Aorta (tissue), 5 donors: ENCODE measurements around the gene TRIM58. TPM values are rescaled to one million over a fixed set of nuclear protein-coding genes. Genes with fewer than 3 reads are reported as not detected.

Experiments used
- ATAC-seq: fragments of 200-7000 bp; cut with Tn5 transposase; one replicate; pipeline ENCODE4 v1.9.1; 2022; ENCODE audit warnings: moderate library complexity; ENCODE audit not compliant: low FRiP score
- DNase-seq, 2 donors: peaks; one replicate each; pipeline ENCODE4 v3.0.0-alpha.2; 2020
- H3K27ac ChIP-seq, 2 donors: one replicate each; pipeline ENCODE4 v1.5.1; 2013; ENCODE audit warnings: low read length in 2 of 2, mild to moderate bottlenecking in 2 of 2, moderate library complexity in 2 of 2, control low read depth in 1 of 2, inconsistent platforms in 1 of 2, low read depth in 1 of 2
- H3K27me3 ChIP-seq, 2 donors: one replicate each; pipeline ENCODE4 v1.6.1; 2013; ENCODE audit warnings: control low read depth in 1 of 2, low read length in 1 of 2, mild to moderate bottlenecking in 1 of 2, moderate library complexity in 1 of 2; ENCODE audit not compliant: insufficient read depth in 2 of 2, control insufficient read depth in 1 of 2
- H3K36me3 ChIP-seq, 2 donors: one replicate each; pipeline ENCODE4 v1.6.1; 2013; ENCODE audit warnings: control low read depth in 1 of 2, low read length in 1 of 2, mild to moderate bottlenecking in 1 of 2; ENCODE audit not compliant: insufficient read depth in 2 of 2, control insufficient read depth in 1 of 2
- H3K4me1 ChIP-seq, 2 donors: one replicate each; pipeline ENCODE4 v1.6.1; 2013; ENCODE audit warnings: low read length in 2 of 2, control low read depth in 1 of 2, mild to moderate bottlenecking in 1 of 2, moderate library complexity in 1 of 2; ENCODE audit not compliant: insufficient read depth in 2 of 2, control insufficient read depth in 1 of 2
- H3K4me3 ChIP-seq, 2 donors: one replicate each; pipeline ENCODE4 v1.5.1; 2013; ENCODE audit warnings: low read length in 2 of 2, control low read depth in 1 of 2, mild to moderate bottlenecking in 1 of 2
- H3K9me3 ChIP-seq: one replicate; pipeline ENCODE4 v1.6.1; 2013; ENCODE audit warnings: mild to moderate bottlenecking, low read length; ENCODE audit not compliant: control insufficient read depth
- WGBS, 2 donors: extraction: QIAGEN DNeasy Blood & Tissue Kit; methylation state at CpG; one replicate each; pipeline ENCODE4 v1.1.7; 2013; 5-methylcytosine and 5-hydroxymethylcytosine counted together
- intact Hi-C, 2 donors: fragments of 100-400 bp; cut with DNase I; formaldehyde crosslinking; loops; one replicate each; pipeline versions ENCODE4 v1.14.2 to v1.15.0; 2022
- polyA plus RNA-seq, 2 donors: library from polyadenylated mRNA; stranded (reverse); fragments of 200-250 nt; gene quantifications; one replicate each; pipeline ENCODE4 v1.2.3, GENCODE V29; 2013
- total RNA-seq, 2 donors: library from RNA; stranded (reverse); fragmentation: NEBNext Ultra II Directional; extraction: Animal tissue kit (Norgen Biotek cat#: 25700); gene quantifications; one replicate each; pipeline ENCODE4 v1.2.1, GENCODE V29; 2021
- donor health status: healthy with polysubstance abuse.
- donor health status: Bipolar disorder and iron deficiency.
- donor health status: DM: no; HTN: no; CAD: no.
- donor health status: DM: no; HTN: no; CAD: no.
- donor health status: DM: yes; HTN: yes; CAD: no.

TRIM58 gene
- total and polyA plus RNA-seq, 4 donors = 0.38 to 3.2 (median 1.3) TPM; not detected in 1

- no peaks in the 10 kb centered on the region for H3K36me3 ChIP-seq
- no peak overlapping the region for H3K27ac ChIP-seq
- 70% methylated on average over 9 of the region's 9 CpGs for WGBS, 2 donors
- no peaks in the 10 kb centered on the region for H3K9me3 ChIP-seq
- no peak overlapping the region for H3K4me3 ChIP-seq
- no peak for ATAC-seq
- intact Hi-C loops = no loop called here
- DNase-seq = no peak
- no peaks in the 10 kb centered on the region for H3K4me1 ChIP-seq
- H3K27me3 ChIP-seq = no peaks in the 10 kb centered on the region
Measured at GRCh38 chr1:247905910-247906503, 49.0 kb downstream of the TRIM58 start.

- no peak overlapping the region for H3K27ac ChIP-seq
- intact Hi-C loops = no loop called here
Measured at GRCh38 chr1:247906504-247907047, 49.6 kb downstream of the TRIM58 start.

GRCh38 chr1:247908766-247909165 lies 51.8 kb downstream of the TRIM58 start:
- WGBS, 2 donors = 76 to 81% methylated on average over 5 of the region's 5 CpGs

More at GRCh38 chr1:247906504-247907047, 49.6 kb downstream of the TRIM58 start:
- DNase-seq (no peak), ATAC-seq (no peak)
- Histone ChIP-seq H3K36me3 (no peaks in the 10 kb centered on the region), H3K9me3 (no peaks in the 10 kb centered on the region), H3K4me3 (no peak overlapping the region), H3K27me3 (no peaks in the 10 kb centered on the region), H3K4me1 (no peaks in the 10 kb centered on the region)
- 58 to 60% methylated on average over 7 of the region's 7 CpGs for WGBS, 2 donors

GRCh38 chr1:247913786-247914185 lies 56.8 kb downstream of the TRIM58 start:
- Histone ChIP-seq H3K27ac (no peak overlapping the region), H3K27me3 (no peaks in the 10 kb centered on the region), H3K4me3 (no peak overlapping the region), H3K36me3 (no peaks in the 10 kb centered on the region), H3K9me3 (peaks cover 2% of the 10 kb centered on the region), H3K4me1 (no peaks in the 10 kb centered on the region)
- DNase-seq = no peak
- no peak for ATAC-seq
- 69 to 79% methylated on average over 2 of the region's 2 CpGs for WGBS, 2 donors
- intact Hi-C loops = no loop called here

More at GRCh38 chr1:247908766-247909165, 51.8 kb downstream of the TRIM58 start:
- H3K36me3 ChIP-seq = no peaks in the 10 kb centered on the region
- no peak overlapping the region for H3K4me3 ChIP-seq
- no peak for DNase-seq
- intact Hi-C loops = no loop called here
- no peaks in the 10 kb centered on the region for H3K4me1 ChIP-seq
- no peaks in the 10 kb centered on the region for H3K27me3 ChIP-seq
- no peak for ATAC-seq
- no peak overlapping the region for H3K27ac ChIP-seq
- no peaks in the 10 kb centered on the region for H3K9me3 ChIP-seq

DNA sequence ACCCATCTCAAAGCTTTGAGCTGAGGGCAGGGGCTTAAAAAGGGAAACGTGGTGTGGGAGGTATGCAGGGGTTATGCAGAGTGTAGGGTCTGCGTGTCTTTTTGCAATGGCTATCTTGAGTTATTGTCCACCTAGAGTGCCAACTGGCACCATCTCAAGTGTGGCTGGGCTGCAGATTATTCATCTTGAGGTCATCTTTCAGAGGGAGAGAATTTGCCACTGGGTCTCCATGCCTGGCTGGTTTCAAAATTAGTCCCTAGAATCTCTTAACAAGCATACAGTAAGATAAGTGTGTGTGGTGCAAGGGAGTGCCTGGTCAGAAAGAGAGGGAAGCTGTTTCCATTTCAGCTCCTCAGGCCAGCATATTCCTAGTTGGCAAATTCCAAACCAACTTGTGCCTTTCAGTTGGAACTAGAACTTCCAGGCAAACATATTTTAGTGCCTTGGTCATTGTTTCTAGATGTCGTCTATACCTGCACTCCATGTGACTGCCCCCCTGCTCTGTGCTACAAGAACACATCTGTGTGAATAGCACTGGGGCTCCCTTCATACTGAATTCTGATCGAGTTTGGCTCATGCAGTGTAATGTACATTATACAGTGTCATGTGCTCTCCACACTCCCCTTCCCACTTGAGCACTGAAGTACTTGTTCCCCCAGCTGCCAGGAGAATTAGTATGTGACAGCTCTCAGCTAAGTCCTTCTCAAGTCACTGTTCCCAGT lies 58.1 kb downstream of the TRIM58 start:
- peaks cover 2% of the 10 kb centered on the region for H3K9me3 ChIP-seq
- intact Hi-C loops = no loop called here
- H3K27ac ChIP-seq = no peak overlapping the region
- no peak for ATAC-seq
- no peak for DNase-seq
- 47 to 52% methylated on average over 4 of the region's 4 CpGs for WGBS, 2 donors
- H3K4me3 ChIP-seq = no peak overlapping the region
- no peaks in the 10 kb centered on the region for H3K4me1 ChIP-seq
- H3K36me3 ChIP-seq = no peaks in the 10 kb centered on the region
- no peaks in the 10 kb centered on the region for H3K27me3 ChIP-seq

DNA sequence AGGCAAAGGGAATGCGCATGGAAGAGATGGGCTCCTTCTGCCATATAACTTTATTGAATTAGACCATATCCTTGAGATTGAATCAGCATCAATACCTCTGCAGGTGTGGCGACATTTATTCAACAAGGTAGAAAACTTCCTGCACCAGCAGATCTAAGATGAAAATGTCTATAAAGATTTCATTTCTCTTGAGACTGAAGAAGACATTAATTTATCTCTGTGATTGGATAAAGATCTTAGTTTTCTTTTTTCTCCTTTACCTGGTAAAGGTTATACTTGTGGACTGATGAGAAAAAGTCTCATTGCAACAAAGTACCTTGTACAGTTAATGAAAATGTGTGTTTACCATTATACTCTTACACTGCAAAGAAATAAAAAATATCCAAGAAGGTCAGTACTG lies 63.0 kb downstream of the TRIM58 start, which contains the start of gene OR2T8:
TSS of gene OR2T8 (plus strand) at position 301 of the 400 bp plus-strand sequence. CDS start 766 bp downstream, outside the sequence.
- Histone ChIP-seq H3K36me3 (no peaks in the 10 kb centered on the region), H3K27ac (no peak within 1 kb of the TSS), H3K4me3 (no peak within 1 kb of the TSS), H3K9me3 (peaks cover 2% of the 10 kb centered on the region), H3K4me1 (no peaks in the 10 kb centered on the region), H3K27me3 (no peaks in the 10 kb centered on the region)
- WGBS, 2 donors = 61 to 91% methylated on average over 2 of the region's 2 CpGs
- intact Hi-C loops = no loop called here
- ATAC-seq (no peak), DNase-seq (no peak)

- H3K36me3 ChIP-seq = no peaks in the 10 kb centered on the region
- H3K4me3 ChIP-seq = no peak overlapping the region
- no peaks in the 10 kb centered on the region for H3K9me3 ChIP-seq
- H3K27me3 ChIP-seq = no peaks in the 10 kb centered on the region
- H3K4me1 ChIP-seq = no peaks in the 10 kb centered on the region
- DNase-seq (no peak), ATAC-seq (no peak)
- intact Hi-C loops = no loop called here
- H3K27ac ChIP-seq = no peak overlapping the region
- 51 to 56% methylated on average over 3 of the region's 3 CpGs for WGBS, 2 donors
Measured at GRCh38 chr1:247923941-247924340, 67.0 kb downstream of the TRIM58 start.

GRCh38 chr1:247924868-247925267 lies 67.9 kb downstream of the TRIM58 start, which contains the start of gene OR2AJ1:
Gene OR2AJ1 (plus strand): TSS chr1:247924889. CDS start chr1:247933769, 8,880 bp downstream.
- H3K4me3 ChIP-seq = no peak within 1 kb of the TSS
- H3K9me3 ChIP-seq = no peaks in the 10 kb centered on the region
- no peaks in the 10 kb centered on the region for H3K27me3 ChIP-seq
- H3K27ac ChIP-seq = no peak within 1 kb of the TSS
- H3K36me3 ChIP-seq = no peaks in the 10 kb centered on the region
- DNase-seq (no peak), ATAC-seq (no peak)
- H3K4me1 ChIP-seq = no peaks in the 10 kb centered on the region
- WGBS, 2 donors = 84 to 89% methylated on average over 9 of the region's 9 CpGs
- intact Hi-C loops = no loop called here
